GM12873 (cell line): ENCODE data around the gene NXF1.

Experiments used
- CTCF ChIP-seq: IDR thresholded peaks from 2 replicates; pipeline ENCODE4 v1.5.1; 2012; ENCODE audit warnings: low read depth, mild to moderate bottlenecking, moderate library complexity, low read length, control low read depth; ENCODE audit not compliant: insufficient read depth; ENCODE audit errors: missing control alignments

The NXF1 gene

DNA sequence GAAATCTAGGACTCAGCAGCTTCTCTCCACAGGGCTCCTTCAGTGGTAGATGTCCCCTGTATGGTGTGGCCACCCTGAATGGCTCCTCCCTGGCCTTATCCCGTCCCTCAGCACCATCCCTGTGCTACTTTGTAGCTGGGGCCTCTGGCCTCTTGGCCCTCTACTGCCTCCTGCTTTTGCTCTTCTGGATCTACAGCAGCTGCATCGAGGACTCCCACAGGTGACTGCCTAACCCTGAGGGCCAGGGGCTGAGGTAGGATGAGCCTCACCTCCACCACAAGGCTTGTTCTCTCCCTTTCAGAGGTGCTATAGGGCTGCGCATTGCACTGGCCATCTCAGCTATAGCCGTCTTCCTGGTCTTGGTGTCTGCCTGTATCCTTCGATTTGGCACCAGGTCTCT lies 16.2 kb downstream of the NXF1 start:
- peak; percentile 10 for TF ChIP-seq CTCF

DNA sequence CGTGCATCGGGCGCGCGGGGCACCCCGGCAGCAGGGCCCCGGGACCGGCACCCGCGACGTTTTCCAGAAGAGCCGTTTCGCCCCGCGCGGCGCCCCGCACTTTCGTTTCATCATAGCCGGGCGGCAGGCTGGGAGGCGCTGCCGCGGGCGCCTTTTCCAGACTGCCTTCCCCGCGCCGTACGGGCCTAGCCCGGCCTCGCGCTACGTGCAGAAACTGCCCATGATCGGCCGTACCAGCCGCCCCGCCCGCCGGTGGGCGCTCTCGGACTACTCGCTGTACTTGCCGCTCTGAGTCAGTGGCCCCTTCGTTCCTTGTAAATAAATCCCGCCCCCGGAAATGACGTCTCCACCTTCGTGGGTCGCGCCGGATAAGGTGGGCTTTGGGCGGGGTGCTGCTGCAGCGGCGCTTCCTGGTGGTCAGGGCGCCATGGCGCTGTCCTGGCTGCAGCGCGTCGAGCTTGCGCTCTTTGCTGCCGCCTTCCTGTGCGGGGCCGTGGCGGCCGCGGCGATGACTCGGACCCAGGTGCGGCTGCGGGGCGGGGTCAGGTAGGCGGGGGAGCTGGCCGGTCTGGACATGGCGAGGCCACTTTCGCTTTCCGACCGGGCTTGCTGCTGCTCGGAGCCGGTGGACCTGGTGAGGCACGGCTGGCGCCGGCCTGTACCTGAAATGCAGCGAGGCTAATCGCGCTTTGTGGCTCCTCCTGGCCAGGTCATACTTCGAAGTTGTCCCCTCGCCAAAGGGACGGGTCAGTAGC lies 18.1 kb downstream of the NXF1 start, which contains the start of gene TMEM179B:
Gene TMEM179B, plus strand, starts transcription at position 398 of the 755 bp plus-strand sequence. Its CDS starts 30 bp downstream, at position 428.
- peak; percentile 77 for TF ChIP-seq CTCF

DNA sequence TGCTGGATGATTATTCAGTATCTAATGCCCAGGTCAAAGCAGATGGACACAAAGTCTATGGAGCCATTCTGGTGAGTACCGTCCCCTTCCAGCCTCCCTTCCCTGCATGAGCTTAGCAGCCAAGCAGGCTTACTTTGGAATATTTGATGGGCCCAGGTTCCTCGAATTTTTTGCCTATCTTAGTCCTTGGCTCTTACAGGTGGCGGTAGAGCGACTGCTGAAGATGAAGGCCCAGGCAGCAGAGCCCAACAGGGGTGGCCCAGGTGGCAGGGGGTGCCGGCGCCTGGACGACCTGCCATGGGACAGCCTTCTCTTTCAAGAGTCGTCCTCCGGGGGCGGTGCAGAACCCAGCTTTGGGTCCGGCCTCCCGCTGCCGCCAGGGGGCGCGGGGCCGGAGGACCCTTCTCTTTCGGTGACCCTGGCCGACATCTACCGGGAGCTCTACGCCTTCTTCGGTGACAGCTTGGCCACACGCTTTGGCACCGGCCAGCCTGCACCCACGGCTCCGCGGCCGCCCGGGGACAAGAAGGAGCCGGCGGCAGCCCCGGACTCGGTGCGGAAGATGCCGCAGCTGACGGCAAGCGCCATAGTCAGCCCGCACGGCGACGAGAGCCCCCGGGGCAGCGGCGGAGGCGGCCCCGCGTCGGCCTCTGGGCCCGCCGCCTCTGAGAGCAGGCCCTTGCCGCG lies 18.8 kb downstream of the NXF1 start:
- peak; percentile 98 for TF ChIP-seq CTCF

DNA sequence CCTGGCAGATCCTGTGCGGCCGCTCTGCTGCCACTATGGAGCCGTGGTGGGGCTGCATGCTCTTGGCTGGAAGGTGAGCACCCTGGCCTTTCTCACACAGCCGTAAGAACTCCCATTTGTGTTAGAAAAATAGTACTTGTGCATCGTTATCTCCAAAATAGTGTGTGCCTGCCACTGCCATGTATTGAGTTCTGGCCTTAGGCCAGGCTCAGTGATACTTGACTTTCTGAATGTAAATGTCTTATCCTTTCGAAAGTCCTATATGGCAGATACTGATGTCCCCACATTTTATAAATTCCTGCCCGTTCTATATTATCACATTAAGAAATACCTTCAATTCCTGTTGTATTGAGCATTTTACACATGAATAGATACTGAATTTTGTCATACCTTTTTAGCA lies 22.5 kb downstream of the NXF1 start:
- TF ChIP-seq CTCF = no peak

GRCh38 chr11:62778441-62778840 lies 26.8 kb downstream of the NXF1 start:
- TF ChIP-seq CTCF = no peak

- TF ChIP-seq CTCF = no peak
These were observed 27.9 kb downstream of the NXF1 start for GRCh38 chr11:62777389-62777788.

- no peak for TF ChIP-seq CTCF
These were observed 29.6 kb downstream of the NXF1 start for GRCh38 chr11:62775646-62776045.
